ENCODE measurements around the gene RNPEPL1. TPM values are rescaled to one million over a fixed set of nuclear protein-coding genes. Genes with fewer than 3 reads are reported as not detected.

Gene RNPEPL1
- total and polyA plus RNA-seq, 2 experiments from 2014 or later = 6.0 to 21.0 TPM

DNA sequence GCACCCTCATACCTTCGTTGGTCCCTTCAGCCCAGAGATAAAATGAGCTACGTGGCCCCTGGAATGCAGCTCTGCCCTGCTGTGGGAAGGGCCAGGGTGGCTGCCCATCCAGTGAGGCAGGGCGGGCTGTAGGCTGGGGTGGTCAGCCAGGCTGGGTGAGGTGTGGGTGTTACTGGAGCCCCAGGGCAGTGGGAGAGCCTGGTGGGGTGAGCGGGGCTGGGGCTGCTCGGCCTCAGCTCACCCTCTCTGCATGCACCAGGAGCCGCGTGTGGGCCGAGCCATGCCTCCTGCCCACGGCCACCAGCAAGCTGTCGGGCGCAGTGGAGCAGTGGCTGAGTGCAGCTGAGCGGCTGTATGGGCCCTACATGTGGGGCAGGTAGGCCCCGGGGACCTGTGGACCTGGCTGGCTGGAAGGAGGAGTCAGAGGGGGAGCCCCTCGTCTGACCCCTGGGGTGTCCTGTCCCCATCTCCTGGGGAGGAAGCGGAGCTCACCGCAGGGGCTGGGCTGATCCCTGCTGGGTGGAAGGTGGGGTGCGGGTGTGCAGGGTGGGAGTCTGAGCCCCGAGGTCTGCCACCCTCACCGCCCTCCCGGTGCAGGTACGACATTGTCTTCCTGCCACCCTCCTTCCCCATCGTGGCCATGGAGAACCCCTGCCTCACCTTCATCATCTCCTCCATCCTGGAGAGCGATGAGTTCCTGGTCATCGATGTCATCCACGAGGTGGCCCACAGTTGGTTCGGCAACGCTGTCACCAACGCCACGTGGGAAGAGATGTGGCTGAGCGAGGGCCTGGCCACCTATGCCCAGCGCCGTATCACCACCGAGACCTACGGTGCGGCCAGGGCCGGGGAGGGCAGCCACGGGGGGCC, 5.5 kb downstream of the RNPEPL1 start (continued):
- TF ChIP-seq, protein P1, sequence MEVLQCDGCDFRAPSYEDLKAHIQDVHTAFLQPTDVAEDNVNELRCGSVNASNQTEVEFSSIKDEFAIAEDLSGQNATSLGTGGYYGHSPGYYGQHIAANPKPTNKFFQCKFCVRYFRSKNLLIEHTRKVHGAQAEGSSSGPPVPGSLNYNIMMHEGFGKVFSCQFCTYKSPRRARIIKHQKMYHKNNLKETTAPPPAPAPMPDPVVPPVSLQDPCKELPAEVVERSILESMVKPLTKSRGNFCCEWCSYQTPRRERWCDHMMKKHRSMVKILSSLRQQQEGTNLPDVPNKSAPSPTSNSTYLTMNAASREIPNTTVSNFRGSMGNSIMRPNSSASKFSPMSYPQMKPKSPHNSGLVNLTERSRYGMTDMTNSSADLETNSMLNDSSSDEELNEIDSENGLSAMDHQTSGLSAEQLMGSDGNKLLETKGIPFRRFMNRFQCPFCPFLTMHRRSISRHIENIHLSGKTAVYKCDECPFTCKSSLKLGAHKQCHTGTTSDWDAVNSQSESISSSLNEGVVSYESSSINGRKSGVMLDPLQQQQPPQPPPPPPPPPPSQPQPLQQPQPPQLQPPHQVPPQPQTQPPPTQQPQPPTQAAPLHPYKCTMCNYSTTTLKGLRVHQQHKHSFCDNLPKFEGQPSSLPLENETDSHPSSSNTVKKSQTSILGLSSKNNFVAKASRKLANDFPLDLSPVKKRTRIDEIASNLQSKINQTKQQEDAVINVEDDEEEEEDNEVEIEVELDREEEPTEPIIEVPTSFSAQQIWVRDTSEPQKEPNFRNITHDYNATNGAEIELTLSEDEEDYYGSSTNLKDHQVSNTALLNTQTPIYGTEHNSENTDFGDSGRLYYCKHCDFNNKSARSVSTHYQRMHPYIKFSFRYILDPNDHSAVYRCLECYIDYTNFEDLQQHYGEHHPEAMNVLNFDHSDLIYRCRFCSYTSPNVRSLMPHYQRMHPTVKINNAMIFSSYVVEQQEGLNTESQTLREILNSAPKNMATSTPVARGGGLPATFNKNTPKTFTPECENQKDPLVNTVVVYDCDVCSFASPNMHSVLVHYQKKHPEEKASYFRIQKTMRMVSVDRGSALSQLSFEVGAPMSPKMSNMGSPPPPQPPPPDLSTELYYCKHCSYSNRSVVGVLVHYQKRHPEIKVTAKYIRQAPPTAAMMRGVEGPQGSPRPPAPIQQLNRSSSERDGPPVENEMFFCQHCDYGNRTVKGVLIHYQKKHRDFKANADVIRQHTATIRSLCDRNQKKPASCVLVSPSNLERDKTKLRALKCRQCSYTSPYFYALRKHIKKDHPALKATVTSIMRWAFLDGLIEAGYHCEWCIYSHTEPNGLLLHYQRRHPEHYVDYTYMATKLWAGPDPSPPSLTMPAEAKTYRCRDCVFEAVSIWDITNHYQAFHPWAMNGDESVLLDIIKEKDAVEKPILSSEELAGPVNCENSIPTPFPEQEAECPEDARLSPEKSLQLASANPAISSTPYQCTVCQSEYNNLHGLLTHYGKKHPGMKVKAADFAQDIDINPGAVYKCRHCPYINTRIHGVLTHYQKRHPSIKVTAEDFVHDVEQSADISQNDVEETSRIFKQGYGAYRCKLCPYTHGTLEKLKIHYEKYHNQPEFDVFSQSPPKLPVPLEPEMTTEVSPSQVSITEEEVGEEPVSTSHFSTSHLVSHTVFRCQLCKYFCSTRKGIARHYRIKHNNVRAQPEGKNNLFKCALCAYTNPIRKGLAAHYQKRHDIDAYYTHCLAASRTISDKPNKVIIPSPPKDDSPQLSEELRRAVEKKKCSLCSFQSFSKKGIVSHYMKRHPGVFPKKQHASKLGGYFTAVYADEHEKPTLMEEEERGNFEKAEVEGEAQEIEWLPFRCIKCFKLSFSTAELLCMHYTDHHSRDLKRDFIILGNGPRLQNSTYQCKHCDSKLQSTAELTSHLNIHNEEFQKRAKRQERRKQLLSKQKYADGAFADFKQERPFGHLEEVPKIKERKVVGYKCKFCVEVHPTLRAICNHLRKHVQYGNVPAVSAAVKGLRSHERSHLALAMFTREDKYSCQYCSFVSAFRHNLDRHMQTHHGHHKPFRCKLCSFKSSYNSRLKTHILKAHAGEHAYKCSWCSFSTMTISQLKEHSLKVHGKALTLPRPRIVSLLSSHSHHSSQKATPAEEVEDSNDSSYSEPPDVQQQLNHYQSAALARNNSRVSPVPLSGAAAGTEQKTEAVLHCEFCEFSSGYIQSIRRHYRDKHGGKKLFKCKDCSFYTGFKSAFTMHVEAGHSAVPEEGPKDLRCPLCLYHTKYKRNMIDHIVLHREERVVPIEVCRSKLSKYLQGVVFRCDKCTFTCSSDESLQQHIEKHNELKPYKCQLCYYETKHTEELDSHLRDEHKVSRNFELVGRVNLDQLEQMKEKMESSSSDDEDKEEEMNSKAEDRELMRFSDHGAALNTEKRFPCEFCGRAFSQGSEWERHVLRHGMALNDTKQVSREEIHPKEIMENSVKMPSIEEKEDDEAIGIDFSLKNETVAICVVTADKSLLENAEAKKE (CRISPR knock-in tag; IDR thresholded peaks at IDR 0.05) = no peak
- no peak for TF ChIP-seq EZH2phosphoT487 (IDR thresholded peaks at IDR 0.05; ENCODE audit: unreplicated experiment)

DNA sequence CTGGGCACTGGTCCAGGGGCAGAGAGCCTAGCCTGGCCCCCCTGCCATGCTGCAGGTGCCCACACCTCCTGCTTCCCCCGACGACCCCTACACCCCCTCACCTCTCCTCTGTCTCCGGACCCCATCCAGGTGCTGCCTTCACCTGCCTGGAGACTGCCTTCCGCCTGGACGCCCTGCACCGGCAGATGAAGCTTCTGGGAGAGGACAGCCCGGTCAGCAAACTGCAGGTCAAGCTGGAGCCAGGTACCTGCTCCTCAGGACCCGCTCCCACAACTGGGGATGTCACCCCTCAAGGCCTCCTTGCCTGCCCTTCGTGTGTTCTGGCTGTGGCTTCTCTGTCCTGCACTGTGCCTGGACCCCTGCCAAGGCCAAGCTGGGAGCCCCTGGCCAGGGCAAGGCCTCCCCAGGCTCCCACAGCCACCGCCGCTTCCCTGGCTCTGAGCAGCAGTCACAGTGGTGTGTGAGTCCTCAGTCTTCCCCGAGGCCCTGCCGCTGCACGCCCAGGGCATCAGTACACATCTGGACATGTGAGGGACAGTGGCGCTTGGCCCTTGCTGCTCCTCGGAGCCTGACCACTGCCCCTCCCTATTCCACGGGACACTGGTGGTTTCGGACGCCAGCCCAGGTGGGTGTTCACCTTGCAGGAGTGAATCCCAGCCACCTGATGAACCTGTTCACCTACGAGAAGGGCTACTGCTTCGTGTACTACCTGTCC, 6.3 kb downstream of the RNPEPL1 start:
- Histone ChIP-seq H3F3A (replicated peaks; ENCODE audit: low read depth) (no peaks in the 10 kb centered on the region), H3K79me2 (replicated peaks; ENCODE audit: insufficient read depth) (no peaks in the 10 kb centered on the region), H3K4me3 (no peak overlapping the region), H3K9me2 (ENCODE audit: insufficient read depth) (no peaks in the 10 kb centered on the region), H3K27me3 (ENCODE audit: insufficient read depth) (peaks cover 8% of the 10 kb centered on the region), H4K20me1 (replicated peaks; ENCODE audit: insufficient read depth) (no peaks in the 10 kb centered on the region; the same call in 1 of the 2 replicates), H3K4me2 (no peak overlapping the region), H2AFZ (no peak overlapping the region), H3K36me3 (ENCODE audit: insufficient read depth) (no peaks in the 10 kb centered on the region), H3K4me1 (ENCODE audit: insufficient read depth) (no peaks in the 10 kb centered on the region), H3K27ac (ENCODE audit: low read depth) (no peak overlapping the region)
- Mint-ChIP-seq H3K9me3 (no peaks in the 10 kb centered on the region), H3K27me3 (ENCODE audit: insufficient read depth, low read depth, poor library complexity) (peaks cover 18% of the 10 kb centered on the region), H3K4me1 (peaks cover under 1% of the 10 kb centered on the region; the same call in 2 of the 3 replicates), H3K27ac (no peak overlapping the region), H3K36me3 (ENCODE audit: low read depth) (no peaks in the 10 kb centered on the region), H3K4me3 (no peak overlapping the region)
- ATAC-seq = no peak
- no peak for DNase-seq (ENCODE audit: low spot score)
- TF ChIP-seq, protein P1 (CRISPR knock-in tag; IDR thresholded peaks at IDR 0.05) = no peak
- no peak for TF ChIP-seq EZH2 (IDR thresholded peaks at IDR 0.05; ENCODE audit: low read depth, unreplicated experiment)
- TF ChIP-seq, protein P2, sequence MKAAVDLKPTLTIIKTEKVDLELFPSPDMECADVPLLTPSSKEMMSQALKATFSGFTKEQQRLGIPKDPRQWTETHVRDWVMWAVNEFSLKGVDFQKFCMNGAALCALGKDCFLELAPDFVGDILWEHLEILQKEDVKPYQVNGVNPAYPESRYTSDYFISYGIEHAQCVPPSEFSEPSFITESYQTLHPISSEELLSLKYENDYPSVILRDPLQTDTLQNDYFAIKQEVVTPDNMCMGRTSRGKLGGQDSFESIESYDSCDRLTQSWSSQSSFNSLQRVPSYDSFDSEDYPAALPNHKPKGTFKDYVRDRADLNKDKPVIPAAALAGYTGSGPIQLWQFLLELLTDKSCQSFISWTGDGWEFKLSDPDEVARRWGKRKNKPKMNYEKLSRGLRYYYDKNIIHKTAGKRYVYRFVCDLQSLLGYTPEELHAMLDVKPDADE (IDR thresholded peaks at IDR 0.05) = no peak
